GM12878 (cell line): ENCODE results near the gene LGMN. TPM values are rescaled to one million over a fixed set of nuclear protein-coding genes. Genes with fewer than 3 reads are reported as not detected.

Source experiments
- ATAC-seq: fragments of 200-7000 bp; cut with Tn5 transposase; 3 replicates; pipeline ENCODE4 v1.9.1; 2020; ENCODE audit warnings: mild to moderate bottlenecking, moderate library complexity
- BruUV-seq: library from RNA; stranded (reverse); fragments of 400-500 nt; replicated peaks from 2 replicates; lab custom pipeline; 2021; lab: Mats Ljungman, UMichigan
- CTCF ChIA-PET: fragments of 300-600 bp; sonication (Branson Sonifier 250); formaldehyde crosslinking; extraction: SDS; loops from one replicate; lab custom pipeline; 2021; ENCODE audit warnings: inconsistent platforms; lab: Yijun Ruan, JAX
- POLR2A ChIA-PET: fragments of 350-600 bp; formaldehyde crosslinking; extraction: SDS; loops from one replicate; lab custom pipeline; 2021; ENCODE audit warnings: inconsistent platforms; lab: Charles Lee
- RAD21 ChIA-PET: fragments of 300-600 bp; sonication (Branson Sonifier 250); formaldehyde crosslinking; loops from one replicate; lab custom pipeline; 2023; ENCODE audit warnings: antibody characterized with exemption; ENCODE audit not compliant: unreplicated experiment; lab: Charles Lee
- SMC1A ChIA-PET: fragments of 300-600 bp; sonication (Branson Sonifier 250); formaldehyde crosslinking; loops from one replicate; lab custom pipeline; 2023; ENCODE audit not compliant: unreplicated experiment, uncharacterized antibody; lab: Charles Lee
- DNase-seq: peaks from one replicate; pipeline ENCODE4 v3.0.0-alpha.2; 2011; ENCODE audit warnings: low read depth, low spot score
- FAIRE-seq: peaks from 3 replicates; lab custom pipeline; 2011; peaks lifted over from hg19 to GRCh38; lab: Jason Lieb, UNC
- H2AFZ ChIP-seq: 2 replicates; pipeline ENCODE4 v1.6.0; 2011; ENCODE audit warnings: low read depth, low read length, control low read depth; ENCODE audit not compliant: control insufficient read depth
- H3K27ac ChIP-seq: 2 replicates; pipeline ENCODE4 v1.5.1; 2011; ENCODE audit warnings: control low read depth; ENCODE audit not compliant: control insufficient read depth, insufficient read depth
- H3K27me3 ChIP-seq, 2 experiments: replicated peaks in 1 of 2; 2 replicates each; pipeline versions ENCODE4 v1.6.0 to v1.6.1; 2011; ENCODE audit warnings: low read length in 1 of 2; ENCODE audit not compliant: control insufficient read depth in 2 of 2, insufficient read depth in 2 of 2
- H3K36me3 ChIP-seq, 2 experiments: 2 replicates each; pipeline ENCODE4 v1.5.1; 2011; ENCODE audit warnings: low read length in 1 of 2; ENCODE audit not compliant: control insufficient read depth in 2 of 2, insufficient read depth in 2 of 2
- H3K4me1 ChIP-seq: 2 replicates; pipeline ENCODE4 v1.6.1; 2011; ENCODE audit warnings: mild to moderate bottlenecking, low read length, moderate library complexity, mixed read lengths; ENCODE audit not compliant: control insufficient read depth, insufficient read depth
- H3K4me2 ChIP-seq: 2 replicates; pipeline ENCODE4 v1.6.0; 2011; ENCODE audit warnings: control low read depth; ENCODE audit not compliant: control insufficient read depth, insufficient read depth
- H3K4me3 ChIP-seq: fragments of 200-600 bp; sonication (generic); 2 replicates; pipeline ENCODE4 v1.5.1; 2016
- H3K79me2 ChIP-seq: 2 replicates; pipeline ENCODE4 v1.6.0; 2011; ENCODE audit warnings: low read length; ENCODE audit not compliant: control insufficient read depth, insufficient read depth
- H3K9ac ChIP-seq: 2 replicates; pipeline ENCODE4 v1.8.0; 2011; ENCODE audit warnings: low read length, control low read depth, mixed read lengths; ENCODE audit not compliant: control insufficient read depth, insufficient read depth
- H3K9me3 ChIP-seq: replicated peaks from 3 replicates; pipeline ENCODE4 v1.5.1; 2011; ENCODE audit warnings: mild to moderate bottlenecking, low read length; ENCODE audit not compliant: control insufficient read depth, insufficient read depth
- H4K20me1 ChIP-seq: 2 replicates; pipeline ENCODE4 v1.6.0; 2011; ENCODE audit not compliant: control insufficient read depth, insufficient read depth
- BCLAF1 ChIP-seq: fragments of 450-650 bp; IDR thresholded peaks from 2 replicates; pipeline ENCODE4 v1.6.1; 2017; ENCODE audit warnings: antibody characterized with exemption, mild to moderate bottlenecking, moderate library complexity
- E2F4 ChIP-seq: IDR thresholded peaks from 2 replicates; pipeline ENCODE4 v1.6.1; 2012; ENCODE audit warnings: low read depth, low read length, improper control_type of control experiment
- E2F8 ChIP-seq: fragments of 450-650 bp; IDR thresholded peaks from 2 replicates; pipeline ENCODE4 v1.6.1; 2018; ENCODE audit warnings: mild to moderate bottlenecking, low read depth, moderate library complexity; ENCODE audit not compliant: partially characterized antibody
- EED ChIP-seq: sonication (generic); IDR thresholded peaks from 2 replicates; pipeline ENCODE4 v1.6.1; 2016; ENCODE audit warnings: antibody characterized with exemption, low read depth
- EP300 ChIP-seq, 2 experiments: fragments of 150-350 bp in 1 of 2; IDR thresholded peaks; 2 replicates each; pipeline ENCODE4 v1.6.1; 2011 to 2012; ENCODE audit warnings: low read depth in 2 of 2, low read length in 2 of 2, borderline replicate concordance in 1 of 2, improper control_type of control experiment in 1 of 2, inconsistent platforms in 1 of 2; ENCODE audit not compliant: control insufficient read depth in 1 of 2
- GABPA ChIP-seq: IDR thresholded peaks from 2 replicates; pipeline ENCODE4 v1.6.1; 2014; ENCODE audit warnings: antibody characterized with exemption, low read depth, mild to moderate bottlenecking, inconsistent platforms
- IKZF2 ChIP-seq, 2 experiments: fragments of 450-650 bp; IDR thresholded peaks; 2 replicates each; pipeline ENCODE4 v1.6.1; 2017; ENCODE audit warnings: mild to moderate bottlenecking in 2 of 2, moderate library complexity in 2 of 2
- KDM1A ChIP-seq: fragments of 200-600 bp; sonication (generic); IDR thresholded peaks from 2 replicates; pipeline ENCODE4 v1.6.1; 2016; ENCODE audit warnings: borderline replicate concordance
- MEF2B ChIP-seq: fragments of 450-650 bp; IDR thresholded peaks from 2 replicates; pipeline ENCODE4 v1.6.1; 2018; ENCODE audit warnings: mild to moderate bottlenecking, moderate library complexity; ENCODE audit not compliant: partially characterized antibody, poor library complexity, severe bottlenecking
- NFYA ChIP-seq: IDR thresholded peaks from 2 replicates; pipeline ENCODE4 v1.6.1; 2011; ENCODE audit warnings: low read depth, mild to moderate bottlenecking, low read length, improper control_type of control experiment, borderline replicate concordance
- PML ChIP-seq: IDR thresholded peaks from 2 replicates; pipeline ENCODE4 v1.6.1; 2012; ENCODE audit warnings: low read length, inconsistent platforms
- POU2F2 ChIP-seq: IDR thresholded peaks from 3 replicates; pipeline ENCODE4 v1.6.1; 2011; ENCODE audit warnings: low read depth, mild to moderate bottlenecking, low read length, borderline replicate concordance
- SP1 ChIP-seq: IDR thresholded peaks from one replicate; pipeline ENCODE4 v1.6.1; 2011; ENCODE audit warnings: low read depth, low read length
- SPI1 ChIP-seq: IDR thresholded peaks from 2 replicates; pipeline ENCODE4 v1.6.1; 2011; ENCODE audit warnings: low read depth, mild to moderate bottlenecking, low read length, moderate library complexity, borderline replicate concordance; ENCODE audit not compliant: insufficient read depth
- TCF12 ChIP-seq: IDR thresholded peaks from 2 replicates; pipeline ENCODE4 v1.6.1; 2011; ENCODE audit warnings: low read depth, mild to moderate bottlenecking, low read length
- YBX1 ChIP-seq: fragments of 450-650 bp; IDR thresholded peaks from 2 replicates; pipeline ENCODE4 v1.6.1; 2016; ENCODE audit warnings: antibody characterized with exemption
- WGBS: methylation state at CpG from one replicate; pipeline ENCODE4 v1.1.6; 2016; ENCODE audit warnings: low lambda C conversion rate; ENCODE audit not compliant: insufficient replicate concordance, insufficient coverage; ENCODE audit errors: missing lambda C conversion rate; 5-methylcytosine and 5-hydroxymethylcytosine counted together
- in situ Hi-C: fragments of 300-500 bp; cut with MboI; formaldehyde crosslinking; loops from 9 replicates; pipeline ENCODE4 v1.14.3; 2018; ENCODE audit warnings: mixed read lengths
- intact Hi-C: fragments of 100-400 bp; cut with micrococcal nuclease; formaldehyde crosslinking; loops from one replicate; pipeline ENCODE4 v1.14.2; 2022; ENCODE audit not compliant: unreplicated experiment
- polyA plus RNA-seq, 11 experiments: library from polyadenylated mRNA; depleted of rRNA in 4 of 11; unstranded in 6 of 11; stranded (reverse) in 5 of 11; fragments of >200 nt; fragmentation: Nextera tagmentation in 4 of 11; fragmentation: Illumina TruSeq in 1 of 11; extraction: Ambion mirVana in 4 of 11; extraction: Trizol in 1 of 11; gene quantifications; 1 replicate in 1 of 11; 2 replicates in 10 of 11; pipeline versions ENCODE4 v1.2.1 to v1.2.3, GENCODE V29; 2011 to 2016; ENCODE audit warnings: inconsistent platforms in 2 of 11, missing spikeins in 2 of 11, low read depth in 1 of 11
- total RNA-seq, 4 experiments: library from RNA; depleted of rRNA in 3 of 4; stranded (reverse); fragments of >200 nt in 3 of 4; fragmentation: Illumina TruSeq in 1 of 4; extraction: Trizol in 1 of 4; gene quantifications; 2 replicates each; pipeline versions ENCODE4 v1.2.1 to v1.2.3, GENCODE V29; 2013 to 2021

The LGMN gene
- total and polyA plus RNA-seq, 10 of the 15 experiments (the other 5 are each of a cell fraction or from before 2014, with no cell fraction given), result 0.71 to 192 (median 3.9) TPM

GRCh38 chr14:92686900-92687427 is 61.5 kb downstream of the LGMN start (continued):
- TF ChIP-seq E2F8, result no peak
- TF ChIP-seq MEF2B, result no peak
- no peak for TF ChIP-seq KDM1A
- TF ChIP-seq TCF12, result no peak
- no peak for TF ChIP-seq POU2F2

GRCh38 chr14:92686411-92686899 is 62.0 kb downstream of the LGMN start:
- ChIA-PET CTCF (interaction anchor here (0.8 to 3.3 kb wide), 18 partner anchors 10 to 552 kb away, joined by 3 to 18 read pairs (median 4); no protein-coding TSS in a partner anchor), RAD21 (interaction anchor here (1.0 to 1.6 kb wide), 7 partner anchors 12 to 123 kb away, joined by 3 to 4 read pairs (median 3); no protein-coding TSS in a partner anchor), SMC1A (interaction anchor here (1.0 to 2.9 kb wide), 4 partner anchors 10 to 101 kb away, joined by 3 to 8 read pairs (median 4); no protein-coding TSS in a partner anchor), POLR2A (no interaction called here)
- Histone ChIP-seq H3K9me3 (no peaks in the 10 kb centered on the region), H3K9ac (no peak overlapping the region), H3K4me2 (no peak overlapping the region), H3K79me2 (no peaks in the 10 kb centered on the region), H3K27ac (no peak overlapping the region), H2AFZ (no peak overlapping the region), H3K27me3 (no peaks in the 10 kb centered on the region), H3K4me1 (no peaks in the 10 kb centered on the region; the same call in 1 of the 2 replicates), H3K4me3 (no peak overlapping the region), H4K20me1 (no peaks in the 10 kb centered on the region), H3K36me3 (peaks cover 0 to 20% of the 10 kb centered on the region in 2 experiments; a peak in 3 of 4 replicates)
- no TSS peak for BruUV-seq
- ATAC-seq, result no peak
- FAIRE-seq, result no peak
- intact Hi-C loops (loop anchor here (2.0 to 10.0 kb wide), 2 partner anchors 96 to 362 kb away; partner anchors contain the start of gene SLC24A4), in situ Hi-C loops (loop anchor here (25.0 kb wide), 1 partner anchor 549 kb away; no protein-coding TSS in a partner anchor)
- DNase-seq, result no peak
- 77% methylated on average over 7 of the region's 9 CpGs for WGBS
- TF ChIP-seq SP1 (no peak), EP300 (IDR thresholded peaks at IDR 0.05; ENCODE audit: borderline replicate concordance in 1 of 2, control insufficient read depth in 1 of 2, low read depth in 2 of 2, low read length in 2 of 2) (no peak), POU2F2 (no peak), SPI1 (no peak), GABPA (no peak), BCLAF1 (no peak), IKZF2 (IDR thresholded peaks at IDR 0.05) (no peak), YBX1 (no peak), EED (no peak), PML (no peak), E2F4 (no peak), NFYA (no peak)
